Measurements from ENCODE around the gene NPB.
"Not testable (repeated sequence)": the region's sequence is repeated elsewhere in the genome, so short reads cannot be mapped to it uniquely, and the experiment has no call there.

The NPB gene

GRCh38 chr17:81913394-81914102 is 11.5 kb downstream of the NPB start:
- no peak for DNase-seq

- no peak for DNase-seq
These were observed 12.2 kb downstream of the NPB start for GRCh38 chr17:81914103-81914850.

GRCh38 chr17:81915331-81915730 is 13.3 kb downstream of the NPB start:
- DNase-seq, result no peak

- no peak for DNase-seq
These were observed 14.4 kb downstream of the NPB start for GRCh38 chr17:81916234-81917001.

GRCh38 chr17:81917565-81918332 is 15.7 kb downstream of the NPB start, which contains the start of gene SIRT7:
Gene SIRT7 (minus strand): TSS chr17:81918176. CDS start chr17:81918131, 45 bp downstream.
- peak; percentile 89 for DNase-seq

GRCh38 chr17:81918333-81918669 is 16.3 kb downstream of the NPB start:
- not testable (repeated sequence) for DNase-seq

- DNase-seq, result no peak
These were observed 17.0 kb downstream of the NPB start for GRCh38 chr17:81918832-81919545.

- no peak for DNase-seq
These were observed 18.8 kb downstream of the NPB start for GRCh38 chr17:81920612-81921536.

GRCh38 chr17:81921537-81921862 is 19.5 kb downstream of the NPB start:
- DNase-seq, result no peak

- DNase-seq, result no peak
These were observed 20.0 kb downstream of the NPB start for GRCh38 chr17:81921996-81922565.

- DNase-seq, result no peak
These were observed 20.7 kb downstream of the NPB start for GRCh38 chr17:81922566-81923301.

- peak; percentile 27 for DNase-seq
These were observed 21.5 kb downstream of the NPB start for GRCh38 chr17:81923302-81924260.

- peak; percentile 32 for DNase-seq
These were observed 22.8 kb downstream of the NPB start for GRCh38 chr17:81924557-81925532.

GRCh38 chr17:81925860-81926450 is 23.9 kb downstream of the NPB start:
- no peak for DNase-seq

- peak; percentile 55 for DNase-seq
These were observed 24.6 kb downstream of the NPB start for GRCh38 chr17:81926451-81927151.

GRCh38 chr17:81927152-81927652 is 25.2 kb downstream of the NPB start:
- DNase-seq, result no peak
